GM06990 (cell line): ENCODE data around the gene FEZ2.

Experiments used
- DNase-seq: peaks from one replicate; pipeline ENCODE4 v3.0.0-alpha.2; 2011; ENCODE audit not compliant: insufficient read length; ENCODE audit errors: extremely low read depth
- H3K27me3 ChIP-seq: replicated peaks from 2 replicates; pipeline ENCODE4 v1.6.0; 2011; ENCODE audit warnings: low read length; ENCODE audit not compliant: control insufficient read depth, insufficient read depth
- H3K36me3 ChIP-seq: 2 replicates; pipeline ENCODE4 v1.5.1; 2011; ENCODE audit warnings: low read length; ENCODE audit not compliant: control insufficient read depth, insufficient read depth
- H3K4me3 ChIP-seq: replicated peaks from 2 replicates; pipeline ENCODE4 v1.5.1; 2011; ENCODE audit warnings: low read depth, mild to moderate bottlenecking, control low read depth, low read length
- CTCF ChIP-seq: IDR thresholded peaks from 2 replicates; pipeline ENCODE4 v1.5.1; 2011; ENCODE audit warnings: low read length, control low read depth, mild to moderate bottlenecking, inconsistent platforms; ENCODE audit not compliant: insufficient read depth, poor library complexity, severe bottlenecking

Gene FEZ2

DNA sequence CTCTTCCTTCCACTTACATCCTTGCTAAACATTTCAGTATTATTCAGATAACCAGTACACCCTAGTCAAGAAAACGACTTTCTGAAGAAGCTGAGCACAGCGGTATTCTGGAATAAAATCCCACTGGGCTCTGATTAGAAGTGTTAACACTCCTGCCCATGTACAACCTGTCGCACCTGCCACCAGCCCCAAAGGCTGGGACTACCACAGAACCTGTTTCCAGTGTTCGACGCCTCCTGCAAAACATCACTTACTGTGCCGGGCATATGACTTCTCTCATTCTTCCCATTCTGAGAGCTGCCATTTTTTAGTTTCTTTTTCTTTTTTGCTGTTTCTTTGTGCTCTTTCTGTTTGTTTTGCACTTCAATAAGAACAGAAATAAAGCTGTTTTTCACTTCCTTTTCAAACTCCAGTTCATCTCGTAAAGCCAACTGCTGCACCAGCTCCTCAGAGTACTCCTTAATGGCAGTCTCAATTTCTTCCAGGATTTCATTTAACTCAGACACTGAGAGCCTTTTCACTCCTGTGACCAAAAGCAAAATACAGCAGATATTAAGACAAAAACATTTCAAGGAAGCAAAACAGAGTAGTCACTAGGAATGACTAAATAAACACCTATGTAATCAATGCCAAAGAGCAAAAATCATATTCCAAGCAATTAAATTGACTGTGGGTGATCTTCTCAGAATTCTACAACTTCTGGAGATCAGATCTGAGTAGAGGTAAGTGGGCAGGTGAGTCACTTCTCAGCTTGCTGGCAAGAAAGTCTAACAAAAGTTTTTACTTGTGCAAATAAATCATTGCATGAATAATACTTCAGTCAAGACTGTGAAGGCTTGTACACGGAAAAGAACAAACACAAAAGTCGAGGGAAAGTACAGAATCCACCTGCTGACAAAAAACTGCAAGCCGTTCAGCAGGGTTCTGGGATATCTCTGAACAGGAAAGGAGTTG lies 19.3 kb downstream of the FEZ2 start:
- Histone ChIP-seq H3K36me3 (peaks cover 5% of the 10 kb centered on the region), H3K4me3 (no peak overlapping the region), H3K27me3 (no peaks in the 10 kb centered on the region)
- DNase-seq, result no peak
- no peak for TF ChIP-seq CTCF

GRCh38 chr2:36577884-36578283 lies 20.1 kb downstream of the FEZ2 start:
- DNase-seq, result no peak
- TF ChIP-seq CTCF, result no peak
- H3K27me3 ChIP-seq, result no peaks in the 10 kb centered on the region
- peaks cover 5% of the 10 kb centered on the region for H3K36me3 ChIP-seq
- H3K4me3 ChIP-seq, result no peak overlapping the region

DNA sequence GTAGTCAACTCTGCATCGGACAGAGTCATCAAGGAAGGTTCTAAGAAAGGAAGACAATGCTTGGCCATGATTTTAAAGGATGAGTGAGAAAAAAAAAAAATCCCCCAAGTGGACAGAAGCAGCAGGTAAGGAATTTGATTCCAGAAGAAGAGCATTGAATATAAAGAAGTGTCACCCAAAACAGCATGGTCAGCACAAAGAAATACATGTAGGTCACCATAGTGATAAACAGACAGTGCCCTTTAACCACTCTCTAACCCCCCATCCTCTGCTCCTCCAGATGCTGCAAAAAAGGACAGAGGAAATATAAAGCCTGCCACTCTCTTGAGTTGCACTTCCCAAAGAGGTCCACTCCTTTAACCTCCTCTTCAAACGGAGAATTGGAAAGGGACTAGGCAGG lies 23.4 kb downstream of the FEZ2 start:
- Histone ChIP-seq H3K36me3 (peaks cover 2% of the 10 kb centered on the region), H3K27me3 (no peaks in the 10 kb centered on the region), H3K4me3 (no peak overlapping the region)
- no peak for DNase-seq
- no peak for TF ChIP-seq CTCF

DNA sequence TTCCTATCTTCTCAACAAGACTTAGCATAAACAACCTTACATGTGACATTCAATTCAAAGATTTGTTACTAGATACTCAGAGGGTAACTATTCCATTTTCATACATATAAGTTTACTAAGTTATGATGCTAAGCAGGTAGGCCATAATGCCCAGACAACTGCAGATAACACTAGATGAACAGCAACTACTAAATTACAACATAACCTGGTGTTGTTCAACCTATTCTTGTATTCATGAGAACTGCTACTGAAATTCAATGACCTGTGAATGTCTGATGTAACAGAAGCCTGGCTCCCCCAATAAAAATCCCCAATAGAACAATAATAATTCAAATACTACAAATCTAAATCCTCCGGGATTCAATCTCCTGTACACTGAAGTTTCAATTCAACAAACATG lies 24.8 kb downstream of the FEZ2 start:
- no peaks in the 10 kb centered on the region for H3K27me3 ChIP-seq
- peaks cover 2% of the 10 kb centered on the region for H3K36me3 ChIP-seq
- H3K4me3 ChIP-seq, result no peak overlapping the region
- no peak for DNase-seq
- TF ChIP-seq CTCF, result no peak

DNA sequence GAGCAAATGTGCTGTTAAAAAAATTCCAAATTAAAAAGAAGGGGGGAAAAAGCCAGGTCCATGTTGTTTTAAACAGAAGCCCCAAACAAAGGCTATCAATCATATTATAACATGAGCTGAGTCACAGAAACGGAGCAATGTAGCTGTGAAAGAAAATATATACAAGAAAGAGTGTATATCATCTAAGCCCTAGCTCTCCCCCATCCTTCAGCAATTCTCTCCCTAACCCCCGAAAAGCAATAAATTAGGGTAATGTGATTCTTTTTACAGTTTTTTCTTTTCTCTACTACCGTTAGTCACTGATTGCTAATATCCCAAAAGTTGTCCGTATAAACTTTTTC lies 25.3 kb downstream of the FEZ2 start:
- Histone ChIP-seq H3K4me3 (no peak overlapping the region), H3K27me3 (no peaks in the 10 kb centered on the region), H3K36me3 (peaks cover 2% of the 10 kb centered on the region)
- TF ChIP-seq CTCF, result no peak
- no peak for DNase-seq
